Measurements from ENCODE around the gene CHIA. TPM values are rescaled to one million over a fixed set of nuclear protein-coding genes. Genes with fewer than 3 reads are reported as not detected.

The CHIA gene
- not detected in 2 replicates for total RNA-seq

GRCh38 chr1:111290630-111291029 is at the start of gene CHIA:
Gene CHIA, plus strand, starts transcription at chr1:111290851. Its CDS starts 19,617 bp downstream, at chr1:111310468.

Small RNA genes within 50 kb of the gene (small RNA-seq; reads per million reads assigned to genes)
- not detected for gene AL356387.2

Other genes starting within 250 kb of the CHIA start
- gene DRAM2, start 150.8 kb upstream of the CHIA start, total RNA-seq: 49.9 and 61.7 TPM in 2 replicates
- gene CEPT1, start 150.6 kb upstream of the CHIA start, total RNA-seq: 35.9 and 37.6 TPM in 2 replicates
- 5.5 and 10.0 TPM in 2 replicates for gene DENND2D, start 90.2 kb upstream of the CHIA start, total RNA-seq
- gene CHI3L2, start 63.1 kb upstream of the CHIA start, total RNA-seq: 0.49 TPM in 1 of 2 replicates, not detected in the other
- gene OVGP1, start 136.9 kb downstream of the CHIA start, total RNA-seq: 0.36 and 0.49 TPM in 2 replicates
- 33.3 and 35.7 TPM in 2 replicates for gene WDR77, start 158.4 kb downstream of the CHIA start, total RNA-seq
- 98.8 and 100 TPM in 2 replicates for gene ATP5PB, start 158.6 kb downstream of the CHIA start, total RNA-seq
- not detected in 2 replicates for gene C1orf162, start 183.1 kb downstream of the CHIA start, total RNA-seq
- not detected in 2 replicates for gene ADORA3, start 212.8 kb downstream of the CHIA start, total RNA-seq
- not detected in 2 replicates for gene TMIGD3, start 212.8 kb downstream of the CHIA start, total RNA-seq

Data from hair follicle dermal papilla cell (primary cell).